Neural crest cell (in vitro differentiated cells): ENCODE measurements around the gene CORO2A. TPM values are rescaled to one million over a fixed set of nuclear protein-coding genes. Genes with fewer than 3 reads are reported as not detected.

Source experiments
- DNase-seq: peaks from one replicate; pipeline ENCODE4 v3.0.0; 2021; ENCODE audit warnings: low read depth, mixed read lengths, low spot score
- H3K27ac Mint-ChIP-seq: one replicate; pipeline ENCODE4 v1.8.0; 2021; ENCODE audit warnings: mild to moderate bottlenecking, mixed read lengths; ENCODE audit not compliant: unreplicated experiment
- H3K27me3 Mint-ChIP-seq: 2 replicates; pipeline ENCODE4 v1.8.0; 2021; ENCODE audit warnings: low read depth, mild to moderate bottlenecking, mixed read lengths
- H3K36me3 Mint-ChIP-seq: 2 replicates; pipeline ENCODE4 v1.8.0; 2021; ENCODE audit warnings: low read depth, mild to moderate bottlenecking, mixed read lengths
- H3K4me1 Mint-ChIP-seq: 2 replicates; pipeline ENCODE4 v1.8.0; 2021; ENCODE audit warnings: mixed read lengths
- H3K4me3 Mint-ChIP-seq: one replicate; pipeline ENCODE4 v1.8.0; 2021; ENCODE audit warnings: mild to moderate bottlenecking, mixed read lengths
- H3K9me3 Mint-ChIP-seq: 2 replicates; pipeline ENCODE4 v1.8.0; 2021; ENCODE audit warnings: mixed read lengths
- CTCF ChIP-seq: fragments of 200-600 bp; sonication (generic); conservative IDR thresholded peaks from 2 replicates; pipeline ENCODE4 v1.5.0; 2021; ENCODE audit warnings: antibody characterized with exemption, mild to moderate bottlenecking
- total RNA-seq: library from RNA; stranded (reverse); gene quantifications from 2 replicates; pipeline ENCODE4 v1.2.1, GENCODE V29; 2021

Gene CORO2A
- total RNA-seq, 1 donor from 2014 or later: 9.3 TPM

- Mint-ChIP-seq H3K27ac (no peak overlapping the region), H3K9me3 (no peaks in the 10 kb centered on the region)
Observed at GRCh38 chr9:98191671-98192502, 550 bp downstream of the CORO2A start.

GRCh38 chr9:98191181-98191608 lies 1.2 kb downstream of the CORO2A start:
- no peaks in the 10 kb centered on the region for H3K9me3 Mint-ChIP-seq
- no peak for DNase-seq
- no peak overlapping the region for H3K27ac Mint-ChIP-seq
- peak overlapping the region; percentile 86 for H3K4me3 Mint-ChIP-seq
- H3K36me3 Mint-ChIP-seq: no peaks in the 10 kb centered on the region
- H3K4me1 Mint-ChIP-seq: peaks cover 30% of the 10 kb centered on the region
- no peak for TF ChIP-seq CTCF
- H3K27me3 Mint-ChIP-seq: peaks cover 20% of the 10 kb centered on the region

More at GRCh38 chr9:98191671-98192502, 550 bp downstream of the CORO2A start:
- Mint-ChIP-seq H3K27me3 (peaks cover 20% of the 10 kb centered on the region), H3K4me3 (peak overlapping the region; percentile 86), H3K36me3 (no peaks in the 10 kb centered on the region), H3K4me1 (peaks cover 30% of the 10 kb centered on the region)
- DNase-seq: no peak
- no peak for TF ChIP-seq CTCF

GRCh38 chr9:98190757-98191105 lies 1.7 kb downstream of the CORO2A start:
- no peak for TF ChIP-seq CTCF
- Mint-ChIP-seq H3K27me3 (peaks cover 20% of the 10 kb centered on the region), H3K36me3 (no peaks in the 10 kb centered on the region), H3K9me3 (no peaks in the 10 kb centered on the region), H3K27ac (no peak overlapping the region), H3K4me3 (peak overlapping the region; percentile 86), H3K4me1 (peaks cover 30% of the 10 kb centered on the region)
- no peak for DNase-seq

- TF ChIP-seq CTCF: no peak
- Mint-ChIP-seq H3K4me1 (peaks cover 30% of the 10 kb centered on the region), H3K27ac (no peak overlapping the region), H3K36me3 (no peaks in the 10 kb centered on the region), H3K27me3 (peaks cover 20% of the 10 kb centered on the region), H3K9me3 (no peaks in the 10 kb centered on the region), H3K4me3 (peak overlapping the region; percentile 72)
- no peak for DNase-seq
Observed at GRCh38 chr9:98189412-98189811, 3.0 kb downstream of the CORO2A start.

- DNase-seq: no peak
- Mint-ChIP-seq H3K4me1 (peaks cover 28% of the 10 kb centered on the region), H3K9me3 (no peaks in the 10 kb centered on the region), H3K36me3 (no peaks in the 10 kb centered on the region), H3K27ac (no peak overlapping the region), H3K4me3 (no peak overlapping the region), H3K27me3 (peaks cover 17% of the 10 kb centered on the region)
- TF ChIP-seq CTCF: no peak
Observed at GRCh38 chr9:98187926-98188325, 4.5 kb downstream of the CORO2A start.
